ENCODE measurements around the gene PRRG1. TPM values are rescaled to one million over a fixed set of nuclear protein-coding genes. Genes with fewer than 3 reads are reported as not detected.

PRRG1 gene
- 5.1 to 7.6 TPM (median 6.4 TPM) in 5 replicates for total RNA-seq (2022; extraction: Qiagen RNA extraction)

DNA sequence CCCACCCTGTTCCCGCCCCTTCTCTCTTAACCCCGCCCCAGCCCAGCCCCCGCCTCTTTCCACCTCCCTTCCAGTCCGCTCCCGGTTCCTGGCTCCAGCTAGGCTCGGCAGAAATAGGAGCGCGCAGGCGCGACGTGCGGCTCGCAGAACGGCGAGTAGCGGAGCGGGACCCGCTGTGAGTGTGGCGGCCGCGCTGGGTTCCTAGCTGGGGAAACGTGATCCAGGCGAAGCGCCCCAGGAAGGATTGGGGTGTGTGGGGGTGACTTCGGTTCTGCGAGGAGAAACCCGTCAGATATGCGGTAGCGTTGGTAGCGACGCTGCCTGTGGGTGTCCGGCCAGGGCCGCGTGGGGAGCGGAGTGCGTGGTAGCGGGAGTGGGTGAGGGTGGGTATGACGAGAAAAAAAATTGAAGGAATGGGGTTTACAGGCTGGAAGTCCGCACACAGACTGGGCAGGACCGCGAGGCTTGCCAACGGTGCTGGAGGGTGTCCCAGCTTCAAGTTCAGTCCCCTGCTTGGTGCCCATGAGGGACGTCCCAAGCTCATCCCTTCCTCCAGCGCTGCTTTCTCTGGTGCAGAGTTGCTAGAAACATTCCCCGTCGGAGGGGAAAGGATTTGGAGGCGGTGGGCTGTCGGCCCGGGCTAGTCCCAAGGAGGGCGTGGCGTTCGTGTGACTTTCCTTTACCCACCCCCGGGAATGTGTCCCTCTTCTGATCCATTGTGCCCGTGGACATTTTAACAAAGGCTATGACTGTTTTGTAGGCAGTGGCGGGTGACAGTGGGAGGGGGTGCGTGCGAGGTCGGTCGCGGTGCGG lies at the start of gene PRRG1:
Gene PRRG1 (plus strand): TSS at position 144 of the 813 bp plus-strand sequence. CDS start 56,886 bp downstream, outside the sequence.

Other genes with a start within 250 kb of the PRRG1 start
- not detected in 5 replicates for gene LANCL3, start 222.3 kb downstream of the PRRG1 start, total RNA-seq (2022; extraction: Qiagen RNA extraction)